Left ventricle myocardium inferior (tissue), 1 donor: ENCODE data around the gene DCTN2. TPM values are rescaled to one million over a fixed set of nuclear protein-coding genes. Genes with fewer than 3 reads are reported as not detected.

Experiments used
- DNase-seq: peaks from one replicate; pipeline ENCODE4 v3.0.0-alpha.2; 2020
- H3K27ac ChIP-seq: fragments of 200-600 bp; replicated peaks from 2 replicates; pipeline ENCODE4 v1.8.0; 2021
- H3K27me3 ChIP-seq: fragments of 200-600 bp; 2 replicates; pipeline ENCODE4 v1.8.0; 2021; ENCODE audit warnings: low read depth
- H3K36me3 ChIP-seq: fragments of 200-600 bp; 2 replicates; pipeline ENCODE4 v1.8.0; 2021
- H3K4me1 ChIP-seq: fragments of 200-600 bp; 2 replicates; pipeline ENCODE4 v1.8.0; 2021
- H3K4me3 ChIP-seq: fragments of 200-600 bp; 2 replicates; pipeline ENCODE4 v1.8.0; 2021; ENCODE audit warnings: mild to moderate bottlenecking, moderate library complexity
- H3K9me3 ChIP-seq: fragments of 200-600 bp; replicated peaks from 2 replicates; pipeline ENCODE4 v1.8.0; 2021
- intact Hi-C: fragments of 100-400 bp; cut with micrococcal nuclease; formaldehyde crosslinking; loops from one replicate; pipeline ENCODE4 v1.11.0; 2022
- total RNA-seq: library from RNA; stranded (reverse); fragmentation: NEBNext Ultra II Directional; extraction: Animal tissue kit (Norgen Biotek cat#: 25700); gene quantifications from one replicate; pipeline ENCODE4 v1.2.1, GENCODE V29; 2021
- TF ChIP-seq, protein P1 (sequence below): fragments of 200-600 bp; IDR thresholded peaks from 2 replicates; pipeline ENCODE4 v1.8.0; 2021; ENCODE audit warnings: antibody characterized with exemption, mild to moderate bottlenecking, borderline replicate concordance
- donor health status: DM: no; HTN: yes; CAD: no; lungs with severe emphysema.

DCTN2 gene
- total RNA-seq, 1 donor from 2014 or later: 87.8 TPM

- H3K4me3 ChIP-seq: no peak overlapping the region
- no peaks in the 10 kb centered on the region for H3K27me3 ChIP-seq
- no peak for DNase-seq
- intact Hi-C loops: no loop called here
- peaks cover 78% of the 10 kb centered on the region for H3K36me3 ChIP-seq
- no peak overlapping the region for H3K27ac ChIP-seq
- TF ChIP-seq, protein P1, sequence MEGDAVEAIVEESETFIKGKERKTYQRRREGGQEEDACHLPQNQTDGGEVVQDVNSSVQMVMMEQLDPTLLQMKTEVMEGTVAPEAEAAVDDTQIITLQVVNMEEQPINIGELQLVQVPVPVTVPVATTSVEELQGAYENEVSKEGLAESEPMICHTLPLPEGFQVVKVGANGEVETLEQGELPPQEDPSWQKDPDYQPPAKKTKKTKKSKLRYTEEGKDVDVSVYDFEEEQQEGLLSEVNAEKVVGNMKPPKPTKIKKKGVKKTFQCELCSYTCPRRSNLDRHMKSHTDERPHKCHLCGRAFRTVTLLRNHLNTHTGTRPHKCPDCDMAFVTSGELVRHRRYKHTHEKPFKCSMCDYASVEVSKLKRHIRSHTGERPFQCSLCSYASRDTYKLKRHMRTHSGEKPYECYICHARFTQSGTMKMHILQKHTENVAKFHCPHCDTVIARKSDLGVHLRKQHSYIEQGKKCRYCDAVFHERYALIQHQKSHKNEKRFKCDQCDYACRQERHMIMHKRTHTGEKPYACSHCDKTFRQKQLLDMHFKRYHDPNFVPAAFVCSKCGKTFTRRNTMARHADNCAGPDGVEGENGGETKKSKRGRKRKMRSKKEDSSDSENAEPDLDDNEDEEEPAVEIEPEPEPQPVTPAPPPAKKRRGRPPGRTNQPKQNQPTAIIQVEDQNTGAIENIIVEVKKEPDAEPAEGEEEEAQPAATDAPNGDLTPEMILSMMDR: no peak
- no peaks in the 10 kb centered on the region for H3K9me3 ChIP-seq
- no peaks in the 10 kb centered on the region for H3K4me1 ChIP-seq
Measured at GRCh38 chr12:57534991-57535543, 11.9 kb downstream of the DCTN2 start.

- Histone ChIP-seq H3K27ac (no peak overlapping the region), H3K27me3 (no peaks in the 10 kb centered on the region), H3K4me1 (peaks cover 5% of the 10 kb centered on the region), H3K4me3 (no peak overlapping the region), H3K36me3 (peaks cover 83% of the 10 kb centered on the region), H3K9me3 (no peaks in the 10 kb centered on the region)
- no peak for DNase-seq
- TF ChIP-seq, protein P1: no peak
- intact Hi-C loops: no loop called here
Measured at GRCh38 chr12:57534250-57534649, 12.7 kb downstream of the DCTN2 start.

GRCh38 chr12:57533108-57533507, 13.9 kb downstream of the DCTN2 start:
- Histone ChIP-seq H3K9me3 (no peaks in the 10 kb centered on the region), H3K27me3 (no peaks in the 10 kb centered on the region), H3K4me3 (no peak overlapping the region), H3K27ac (no peak overlapping the region), H3K36me3 (peaks cover 84% of the 10 kb centered on the region), H3K4me1 (peaks cover 5% of the 10 kb centered on the region)
- intact Hi-C loops: no loop called here
- DNase-seq: no peak
- TF ChIP-seq, protein P1: no peak

DNA sequence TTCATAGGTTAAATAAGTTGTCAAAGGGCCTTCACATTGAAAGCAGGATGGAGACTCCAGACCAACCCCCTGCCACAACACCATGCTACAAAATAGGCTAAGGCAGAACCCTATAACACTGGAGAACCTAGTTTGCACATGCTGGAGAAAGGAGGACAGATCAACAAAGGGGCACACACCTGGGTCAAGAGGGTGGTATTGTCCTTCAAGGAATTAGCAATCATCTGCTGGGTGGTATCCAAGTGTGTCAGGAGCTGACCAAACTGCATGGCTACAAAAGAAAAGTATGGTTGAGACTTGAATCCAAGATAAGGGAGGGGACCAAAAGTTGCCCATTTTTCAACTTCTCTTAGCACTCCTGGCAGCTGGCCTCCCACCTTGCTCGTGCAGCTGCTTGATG, 15.2 kb downstream of the DCTN2 start:
- Histone ChIP-seq H3K27ac (no peak overlapping the region), H3K27me3 (no peaks in the 10 kb centered on the region), H3K4me3 (no peak overlapping the region), H3K9me3 (no peaks in the 10 kb centered on the region), H3K36me3 (peaks cover 90% of the 10 kb centered on the region), H3K4me1 (peaks cover 5% of the 10 kb centered on the region)
- intact Hi-C loops: no loop called here
- TF ChIP-seq, protein P1: no peak
- DNase-seq: no peak

DNA sequence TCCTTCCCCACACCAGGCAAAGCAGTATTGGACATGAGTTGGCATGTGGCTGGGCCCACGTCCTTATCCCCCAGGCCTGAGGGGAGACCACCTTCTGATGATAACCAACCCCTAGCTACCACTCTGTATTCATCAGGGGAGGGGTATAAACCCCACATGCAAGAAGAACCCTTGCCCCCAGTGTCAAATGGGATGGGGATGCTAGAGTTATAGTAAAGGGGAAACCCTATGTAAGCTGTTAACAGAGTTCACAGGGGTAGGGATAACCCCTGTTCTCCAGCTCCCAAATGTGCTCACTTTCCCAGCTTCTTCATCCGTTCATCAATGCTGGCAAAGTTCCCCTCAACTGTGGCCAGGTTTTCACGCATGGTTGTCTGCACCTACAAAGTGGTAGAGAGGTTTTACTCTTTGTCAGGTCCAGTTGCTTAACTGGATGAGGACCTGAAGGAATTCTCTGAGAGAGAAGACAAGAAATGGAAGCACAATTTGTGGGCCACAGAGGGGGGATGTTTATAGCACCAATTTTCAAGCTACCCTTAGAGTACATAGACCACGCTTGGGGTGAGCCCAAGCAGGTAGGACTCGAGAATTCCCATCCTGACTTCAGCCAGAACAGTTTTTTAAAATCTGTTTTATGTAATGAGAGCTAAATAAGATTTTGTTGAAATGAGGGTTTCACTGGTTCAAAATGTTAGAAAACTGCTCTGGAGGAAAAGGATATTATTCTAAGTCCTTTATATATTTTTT, 16.4 kb downstream of the DCTN2 start:
- H3K9me3 ChIP-seq: no peaks in the 10 kb centered on the region

More for the DNA sequence above, 16.4 kb downstream of the DCTN2 start:
- no peaks in the 10 kb centered on the region for H3K27me3 ChIP-seq
- peaks cover 98% of the 10 kb centered on the region for H3K36me3 ChIP-seq
- H3K4me3 ChIP-seq: no peak overlapping the region
- TF ChIP-seq, protein P1: no peak
- H3K4me1 ChIP-seq: peaks cover 5% of the 10 kb centered on the region
- no peak overlapping the region for H3K27ac ChIP-seq
- intact Hi-C loops: no loop called here
- DNase-seq: no peak
